Measurements from ENCODE around the gene ELL2.

Gene ELL2

GRCh38 chr5:95993266-95993665, 31.6 kb upstream of the ELL2 start:
- TF ChIP-seq, protein P1, sequence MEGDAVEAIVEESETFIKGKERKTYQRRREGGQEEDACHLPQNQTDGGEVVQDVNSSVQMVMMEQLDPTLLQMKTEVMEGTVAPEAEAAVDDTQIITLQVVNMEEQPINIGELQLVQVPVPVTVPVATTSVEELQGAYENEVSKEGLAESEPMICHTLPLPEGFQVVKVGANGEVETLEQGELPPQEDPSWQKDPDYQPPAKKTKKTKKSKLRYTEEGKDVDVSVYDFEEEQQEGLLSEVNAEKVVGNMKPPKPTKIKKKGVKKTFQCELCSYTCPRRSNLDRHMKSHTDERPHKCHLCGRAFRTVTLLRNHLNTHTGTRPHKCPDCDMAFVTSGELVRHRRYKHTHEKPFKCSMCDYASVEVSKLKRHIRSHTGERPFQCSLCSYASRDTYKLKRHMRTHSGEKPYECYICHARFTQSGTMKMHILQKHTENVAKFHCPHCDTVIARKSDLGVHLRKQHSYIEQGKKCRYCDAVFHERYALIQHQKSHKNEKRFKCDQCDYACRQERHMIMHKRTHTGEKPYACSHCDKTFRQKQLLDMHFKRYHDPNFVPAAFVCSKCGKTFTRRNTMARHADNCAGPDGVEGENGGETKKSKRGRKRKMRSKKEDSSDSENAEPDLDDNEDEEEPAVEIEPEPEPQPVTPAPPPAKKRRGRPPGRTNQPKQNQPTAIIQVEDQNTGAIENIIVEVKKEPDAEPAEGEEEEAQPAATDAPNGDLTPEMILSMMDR (conservative IDR thresholded peaks at IDR 0.05; ENCODE audit: control insufficient read depth, insufficient read depth, low read depth, low read length) = no peak
- no peak overlapping the region for H3K4me3 ChIP-seq (ENCODE audit: control insufficient read depth, low read depth, low read length)
- DNase-seq (ENCODE audit: low read depth) = no peak

- no peak for DNase-seq (ENCODE audit: low read depth)
- TF ChIP-seq, protein P1 (conservative IDR thresholded peaks at IDR 0.05; ENCODE audit: control insufficient read depth, insufficient read depth, low read depth, low read length) = no peak
- no peak overlapping the region for H3K4me3 ChIP-seq (ENCODE audit: control insufficient read depth, low read depth, low read length)
These were observed 27.8 kb upstream of the ELL2 start for GRCh38 chr5:95989283-95990048.

GRCh38 chr5:95988877-95989276, 27.2 kb upstream of the ELL2 start:
- no peak overlapping the region for H3K4me3 ChIP-seq (ENCODE audit: control insufficient read depth, low read depth, low read length)
- TF ChIP-seq, protein P1 (conservative IDR thresholded peaks at IDR 0.05; ENCODE audit: control insufficient read depth, insufficient read depth, low read depth, low read length) = no peak
- DNase-seq (ENCODE audit: low read depth) = no peak

DNA sequence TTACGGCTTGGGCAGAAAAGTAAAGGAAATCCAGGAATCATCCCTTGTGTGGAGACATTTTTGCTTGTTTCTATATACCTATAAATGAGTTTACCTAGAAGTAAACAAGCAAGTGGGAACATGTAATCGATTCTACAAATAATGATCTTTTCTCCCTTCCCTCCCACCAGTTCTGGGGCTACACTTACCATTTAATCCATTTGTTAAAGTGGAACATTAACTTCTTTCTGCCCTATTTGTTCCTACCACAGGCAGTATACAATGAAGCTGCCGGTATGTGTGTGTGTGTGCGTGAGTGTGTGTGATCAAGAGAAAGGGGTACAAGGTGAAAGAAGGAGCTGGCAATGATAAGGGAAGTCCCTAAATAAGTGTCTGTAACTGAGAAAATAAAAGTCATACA, 26.4 kb upstream of the ELL2 start:
- H3K4me3 ChIP-seq (ENCODE audit: control insufficient read depth, low read depth, low read length) = no peak overlapping the region
- no peak for DNase-seq (ENCODE audit: low read depth)
- TF ChIP-seq, protein P1 (conservative IDR thresholded peaks at IDR 0.05; ENCODE audit: control insufficient read depth, insufficient read depth, low read depth, low read length) = no peak

DNA sequence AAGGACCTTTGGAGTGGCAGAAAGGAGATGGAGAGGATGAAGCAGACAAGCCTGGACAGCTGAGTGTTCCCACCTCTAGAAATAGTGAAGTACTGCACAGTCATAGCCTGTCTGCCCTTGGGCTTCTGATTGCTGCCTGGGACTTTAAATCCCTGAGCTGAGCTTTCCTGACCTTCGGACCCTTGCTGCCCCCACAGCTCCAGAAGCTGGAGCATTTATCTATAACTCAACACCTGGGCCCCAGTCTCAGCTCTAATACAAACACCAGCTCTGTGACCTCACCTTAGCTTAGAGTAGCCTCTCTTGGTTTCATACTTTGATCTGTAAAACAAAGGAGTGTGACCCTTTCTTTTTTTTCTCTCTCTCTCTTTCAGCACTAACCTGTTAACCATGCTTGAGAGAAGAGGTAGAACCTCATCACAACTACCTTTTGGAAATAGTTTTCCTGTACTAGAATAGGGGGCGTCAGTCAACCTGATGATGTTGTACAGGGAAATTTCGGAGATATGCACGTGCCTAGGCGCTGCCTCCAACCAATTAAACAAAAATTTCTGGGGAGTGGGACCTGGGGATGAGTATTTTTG, 25.4 kb upstream of the ELL2 start:
- DNase-seq (ENCODE audit: low read depth) = no peak
- no peak overlapping the region for H3K4me3 ChIP-seq (ENCODE audit: control insufficient read depth, low read depth, low read length)
- TF ChIP-seq, protein P1 (conservative IDR thresholded peaks at IDR 0.05; ENCODE audit: control insufficient read depth, insufficient read depth, low read depth, low read length) = no peak

- DNase-seq (ENCODE audit: low read depth) = no peak
- no peak overlapping the region for H3K4me3 ChIP-seq (ENCODE audit: control insufficient read depth, low read depth, low read length)
- TF ChIP-seq, protein P1 (conservative IDR thresholded peaks at IDR 0.05; ENCODE audit: control insufficient read depth, insufficient read depth, low read depth, low read length) = no peak
These were observed 24.4 kb upstream of the ELL2 start for GRCh38 chr5:95986001-95986400.

Measured in fibroblast of mammary gland (primary cell).